ENCODE data around the gene USP49. TPM values are rescaled to one million over a fixed set of nuclear protein-coding genes. Genes with fewer than 3 reads are reported as not detected.

USP49 gene
- 1 to 10 TPM; 5.8 to 6.0 TPM for total RNA-seq

- ChIA-PET POLR2A (interaction anchor here (0.5 to 1.7 kb wide), 4 partner anchors 12 to 289 kb away, joined by 3 to 5 read pairs (median 3); partner anchors contain the start of gene TOMM6), CTCF (interaction anchor here (0.7 to 2.7 kb wide), 11 partner anchors 18 to 209 kb away, joined by 3 to 20 read pairs (median 4); partner anchors contain the start of genes BYSL, MED20 and TOMM6)
These were observed at the start of gene USP49 for GRCh38 chr6:41895300-41896233. Gene USP49, minus strand, starts transcription at chr6:41895375. Its CDS starts 88,392 bp downstream, at chr6:41806983.

GRCh38 chr6:41943456-41943855 lies 48.3 kb upstream of the USP49 start:
- POLR2A ChIA-PET = interaction anchor here (0.6 kb wide), 1 partner anchor 26 kb away, joined by 3 read pairs; no protein-coding TSS in a partner anchor

GRCh38 chr6:41942882-41943281 lies 47.7 kb upstream of the USP49 start:
- ChIA-PET POLR2A (interaction anchor here (0.6 to 1.2 kb wide), 5 partner anchors 9 to 97 kb away, joined by 3 to 6 read pairs (median 4); partner anchors contain the start of genes BYSL and MED20), CTCF (interaction anchor here (0.6 to 17.2 kb wide), 8 partner anchors 11 to 653 kb away, joined by 3 to 221 read pairs (median 3); partner anchors contain the start of genes BYSL, MED20 and TAF8)

More at GRCh38 chr6:41943456-41943855, 48.3 kb upstream of the USP49 start:
- CTCF ChIA-PET = interaction anchor here (1.0 to 17.2 kb wide), 4 partner anchors 10 to 102 kb away, joined by 3 to 221 read pairs (median 4); partner anchors contain the start of gene TAF8

- ChIA-PET POLR2A (interaction anchor here (0.6 to 1.5 kb wide), 10 partner anchors 10 to 120 kb away, joined by 3 to 6 read pairs (median 4); partner anchors contain the start of genes BYSL and MED20), CTCF (interaction anchor here (0.6 to 17.2 kb wide), 12 partner anchors 8 to 653 kb away, joined by 3 to 221 read pairs (median 3); partner anchors contain the start of genes BYSL, MED20, TAF8 and TOMM6)
These were observed 47.1 kb upstream of the USP49 start for GRCh38 chr6:41942067-41942851.

- ChIA-PET CTCF (interaction anchor here (0.8 to 17.2 kb wide), 8 partner anchors 9 to 154 kb away, joined by 3 to 221 read pairs (median 3); partner anchors contain the start of genes BYSL, MED20, TAF8 and TOMM6), POLR2A (interaction anchor here (0.6 to 1.8 kb wide), 9 partner anchors 16 to 107 kb away, joined by 3 to 7 read pairs (median 4); partner anchors contain the start of genes BYSL and MED20)
These were observed 46.3 kb upstream of the USP49 start, which contains the start of gene CCND3 for GRCh38 chr6:41941280-41942066. Gene CCND3, minus strand, starts transcription at chr6:41941808. Its CDS starts 159 bp downstream, at chr6:41941649.

- POLR2A ChIA-PET = interaction anchor here (1.1 to 1.8 kb wide), 6 partner anchors 20 to 108 kb away, joined by 3 to 7 read pairs (median 4); partner anchors contain the start of genes BYSL and MED20
- CTCF ChIA-PET = interaction anchor here (0.9 to 17.2 kb wide), 6 partner anchors 19 to 156 kb away, joined by 3 to 221 read pairs (median 3); partner anchors contain the start of genes BYSL, MED20, TAF8 and TOMM6
These were observed 45.6 kb upstream of the USP49 start for GRCh38 chr6:41940759-41941279.

DNA sequence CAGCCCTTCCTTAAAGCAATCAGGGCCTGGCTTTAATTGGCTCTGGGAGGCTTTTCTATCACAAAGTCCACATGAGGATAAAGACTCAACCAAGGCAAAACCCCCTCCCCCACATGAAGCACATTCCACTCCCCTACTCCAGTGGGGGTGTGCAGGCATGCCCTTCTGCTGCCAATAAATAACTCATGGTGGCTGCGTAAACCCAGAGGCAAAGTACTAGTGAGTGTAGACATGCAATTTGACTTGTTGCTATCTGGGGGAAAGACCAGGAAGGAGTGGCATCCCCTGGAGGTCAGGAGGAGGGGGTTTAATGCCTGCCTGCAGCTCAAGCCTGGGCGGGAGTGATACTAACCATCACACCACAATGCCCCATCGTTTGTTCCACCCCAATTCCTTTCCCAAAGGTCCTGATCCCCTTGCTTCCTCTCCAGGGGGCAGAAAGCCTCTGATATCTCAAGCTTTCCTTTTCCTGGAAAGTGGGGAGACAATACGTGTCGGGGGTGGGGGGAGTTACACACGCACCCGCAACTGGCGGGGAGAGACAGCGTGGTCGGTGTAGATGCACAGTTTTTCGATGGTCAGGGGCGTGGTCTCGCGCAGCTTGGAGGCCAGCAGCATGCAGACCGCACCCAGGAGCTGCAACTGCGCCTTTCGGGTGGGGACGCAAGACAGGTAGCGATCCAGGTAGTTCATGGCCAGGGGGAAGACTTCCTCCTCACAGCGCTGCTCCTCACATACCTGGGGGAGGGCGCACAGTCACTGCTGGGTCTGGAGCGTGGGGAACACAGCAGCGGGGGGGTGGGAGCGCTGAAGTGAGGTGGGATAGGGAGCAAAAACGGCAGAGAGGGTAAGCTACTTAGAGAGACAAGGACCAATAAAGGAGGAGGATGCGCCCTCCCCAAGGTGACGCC lies 44.9 kb upstream of the USP49 start:
- CTCF ChIA-PET = interaction anchor here (0.8 to 17.2 kb wide), 9 partner anchors 10 to 156 kb away, joined by 3 to 221 read pairs (median 4); partner anchors contain the start of genes BYSL, MED20, TAF8 and USP49
- POLR2A ChIA-PET = interaction anchor here (0.7 to 1.8 kb wide), 10 partner anchors 11 to 108 kb away, joined by 3 to 7 read pairs (median 4); partner anchors contain the start of genes BYSL and MED20

GRCh38 chr6:41939176-41939847 lies 44.1 kb upstream of the USP49 start:
- POLR2A ChIA-PET = interaction anchor here (0.5 to 1.8 kb wide), 11 partner anchors 10 to 151 kb away, joined by 3 to 7 read pairs (median 4); partner anchors contain the start of genes BYSL and MED20
- CTCF ChIA-PET = interaction anchor here (0.8 to 17.2 kb wide), 9 partner anchors 9 to 152 kb away, joined by 3 to 221 read pairs (median 4); partner anchors contain the start of genes BYSL, MED20, TAF8 and TOMM6

GRCh38 chr6:41938590-41939175 lies 43.5 kb upstream of the USP49 start:
- ChIA-PET CTCF (interaction anchor here (0.8 to 17.2 kb wide), 8 partner anchors 9 to 151 kb away, joined by 3 to 221 read pairs (median 4); partner anchors contain the start of genes BYSL, MED20, TAF8 and TOMM6), POLR2A (interaction anchor here (0.5 to 1.6 kb wide), 8 partner anchors 10 to 150 kb away, joined by 3 to 7 read pairs (median 4); partner anchors contain the start of genes BYSL and MED20)

- CTCF ChIA-PET = interaction anchor here (1.3 to 17.2 kb wide), 5 partner anchors 8 to 151 kb away, joined by 4 to 221 read pairs (median 5); partner anchors contain the start of genes BYSL, MED20, TAF8 and TOMM6
- POLR2A ChIA-PET = interaction anchor here (1.3 to 1.6 kb wide), 3 partner anchors 17 to 103 kb away, joined by 3 to 7 read pairs (median 4); partner anchors contain the start of genes BYSL and MED20
These were observed 42.8 kb upstream of the USP49 start for GRCh38 chr6:41937861-41938574.

DNA sequence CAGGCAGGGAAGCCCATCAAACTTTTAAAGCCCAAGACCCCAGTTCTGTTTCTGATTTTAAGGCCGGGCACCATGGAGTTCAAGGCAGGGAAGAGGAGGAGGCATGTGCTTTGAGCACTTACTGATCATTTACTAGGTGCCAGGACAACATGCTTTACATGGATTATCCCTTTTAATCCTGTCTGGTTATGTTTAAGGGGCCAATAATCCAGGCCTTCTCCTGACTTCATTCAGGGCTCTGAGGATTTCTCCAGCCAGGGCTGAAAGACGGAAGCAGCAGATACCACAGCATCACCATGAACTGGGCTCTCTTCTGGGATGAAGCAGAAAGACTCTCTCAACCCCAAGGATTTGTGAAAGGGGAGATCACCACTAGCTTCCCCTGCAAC lies 42.3 kb upstream of the USP49 start:
- ChIA-PET CTCF (interaction anchor here (1.7 to 17.2 kb wide), 5 partner anchors 13 to 108 kb away, joined by 4 to 221 read pairs (median 8); partner anchors contain the start of genes BYSL, MED20 and TAF8), POLR2A (interaction anchor here (1.3 to 2.3 kb wide), 2 partner anchors 24 to 107 kb away, joined by 3 to 8 read pairs; no protein-coding TSS in a partner anchor)

GRCh38 chr6:41936073-41936837 lies 41.1 kb upstream of the USP49 start:
- ChIA-PET POLR2A (interaction anchor here (0.7 to 2.3 kb wide), 4 partner anchors 14 to 108 kb away, joined by 3 to 8 read pairs (median 4); partner anchors contain the start of genes BYSL and MED20), CTCF (interaction anchor here (0.6 to 17.2 kb wide), 9 partner anchors 11 to 160 kb away, joined by 3 to 221 read pairs (median 5); partner anchors contain the start of genes BYSL, MED20 and TAF8)

GRCh38 chr6:41935685-41936072 lies 40.5 kb upstream of the USP49 start:
- CTCF ChIA-PET = interaction anchor here (0.6 to 17.2 kb wide), 10 partner anchors 11 to 160 kb away, joined by 3 to 221 read pairs (median 4); partner anchors contain the start of genes BYSL, MED20, TAF8 and TOMM6
- POLR2A ChIA-PET = interaction anchor here (0.7 to 2.3 kb wide), 4 partner anchors 13 to 109 kb away, joined by 3 to 8 read pairs (median 4); partner anchors contain the start of genes BYSL and MED20
